DMS79 treated with DMSO at 0.1 percent for 48 hours (cell line): ENCODE results near the gene RPL22.

ENCODE experiments used
- DNase-seq: peaks from one replicate; lab custom pipeline; 2025; lab: John Stamatoyannopoulos, UW

The RPL22 gene

DNA sequence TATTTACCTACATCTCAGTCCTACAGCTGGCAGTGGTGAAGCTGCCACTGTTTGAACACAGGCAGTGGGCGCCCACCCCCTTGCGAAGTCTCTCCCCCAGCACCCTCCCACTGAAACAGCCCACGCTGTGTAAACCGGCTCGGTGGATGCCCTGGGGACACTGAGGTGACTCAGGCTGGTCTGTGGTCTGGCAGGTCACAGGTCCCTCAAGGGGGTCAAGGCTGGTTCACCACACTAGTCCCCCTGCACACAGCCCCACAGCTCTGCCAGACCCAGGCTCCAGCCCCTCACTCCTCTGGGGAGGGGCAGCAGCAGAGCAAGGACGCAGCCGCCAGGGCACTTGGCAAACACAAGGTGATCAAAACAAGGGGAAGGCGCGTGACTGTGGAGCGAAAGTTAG is 26.8 kb downstream of the RPL22 start:
- DNase-seq: no peak

DNA sequence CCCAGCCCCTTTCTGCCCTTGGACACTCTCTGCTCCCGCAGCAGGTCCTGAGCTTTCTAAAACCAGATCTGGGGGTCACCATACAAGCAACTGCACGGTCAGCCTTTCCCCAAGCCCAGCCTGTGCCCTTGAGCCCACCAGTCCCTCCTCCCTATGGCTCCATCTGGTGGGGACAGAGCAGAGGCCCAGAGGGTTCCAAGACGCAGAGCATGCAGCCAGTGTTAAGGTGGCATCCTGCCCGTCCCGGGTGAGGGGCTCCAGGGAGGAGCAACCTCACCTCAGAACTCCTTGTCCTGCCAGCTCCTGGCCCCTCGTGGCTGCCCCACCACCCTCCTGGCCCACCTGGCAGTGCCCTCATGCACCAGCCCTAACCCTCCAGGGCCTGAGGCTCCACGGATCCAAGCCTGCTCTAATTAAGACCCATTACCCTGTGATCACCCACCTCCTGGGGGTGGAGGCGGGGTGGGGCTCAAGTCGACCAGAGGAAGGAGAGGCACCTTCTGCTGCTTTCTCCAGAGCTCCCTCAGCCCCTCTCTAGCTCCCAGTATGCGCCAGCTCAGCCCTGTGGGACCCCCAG is 27.8 kb downstream of the RPL22 start:
- no peak for DNase-seq

DNA sequence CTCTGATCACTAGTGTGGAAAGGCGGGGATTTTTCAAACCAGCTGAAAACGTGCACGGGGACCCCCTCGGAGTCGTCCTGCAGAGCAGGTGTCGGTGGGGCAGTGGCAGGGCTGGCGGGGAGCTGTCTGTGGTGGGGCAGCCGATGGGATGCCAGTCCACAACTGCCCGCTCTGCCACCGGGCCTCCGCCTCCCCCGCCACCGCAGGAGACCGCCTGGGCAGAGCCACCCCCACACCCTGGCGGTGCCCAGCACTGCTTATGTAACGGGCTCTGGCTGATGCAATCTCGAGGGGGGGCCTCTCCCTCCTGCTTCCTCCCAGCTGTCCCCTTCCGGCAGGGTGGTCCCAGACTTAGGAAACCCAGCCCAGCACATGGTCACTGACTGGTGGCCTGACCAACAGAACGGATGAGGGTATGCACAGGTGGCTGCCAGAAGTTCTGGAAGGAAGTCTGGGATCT is 28.6 kb downstream of the RPL22 start:
- no peak for DNase-seq

DNA sequence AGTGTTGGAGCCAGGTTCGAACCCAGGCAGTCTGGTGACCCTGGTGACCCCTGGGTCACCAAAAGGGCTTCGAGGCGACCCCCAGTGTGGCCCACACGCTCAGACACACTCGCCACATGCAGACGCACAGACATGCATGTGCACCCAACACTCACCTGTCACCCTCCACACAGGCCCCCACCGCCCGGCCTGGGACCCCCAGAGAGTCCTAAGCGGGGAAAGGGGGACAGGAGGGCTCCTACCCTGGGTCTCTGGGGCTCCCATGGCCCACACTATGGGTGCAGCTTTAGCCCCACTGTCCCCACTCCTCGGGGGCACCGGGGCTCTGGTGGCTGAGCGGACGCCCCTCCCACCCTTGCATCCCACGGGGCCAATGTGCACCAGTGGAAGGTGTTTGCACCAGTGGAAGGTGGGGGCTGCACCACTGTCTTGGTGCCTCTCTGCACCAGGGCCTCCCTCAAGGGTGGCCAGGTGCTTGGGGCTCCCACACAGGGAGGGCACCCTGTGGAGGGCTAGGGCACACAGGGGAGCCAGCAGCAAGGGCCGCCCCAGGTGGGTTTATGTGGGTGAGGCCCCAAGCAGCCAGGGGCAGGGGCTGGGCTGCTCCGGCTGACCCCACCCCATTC is 29.2 kb downstream of the RPL22 start:
- no peak for DNase-seq

DNA sequence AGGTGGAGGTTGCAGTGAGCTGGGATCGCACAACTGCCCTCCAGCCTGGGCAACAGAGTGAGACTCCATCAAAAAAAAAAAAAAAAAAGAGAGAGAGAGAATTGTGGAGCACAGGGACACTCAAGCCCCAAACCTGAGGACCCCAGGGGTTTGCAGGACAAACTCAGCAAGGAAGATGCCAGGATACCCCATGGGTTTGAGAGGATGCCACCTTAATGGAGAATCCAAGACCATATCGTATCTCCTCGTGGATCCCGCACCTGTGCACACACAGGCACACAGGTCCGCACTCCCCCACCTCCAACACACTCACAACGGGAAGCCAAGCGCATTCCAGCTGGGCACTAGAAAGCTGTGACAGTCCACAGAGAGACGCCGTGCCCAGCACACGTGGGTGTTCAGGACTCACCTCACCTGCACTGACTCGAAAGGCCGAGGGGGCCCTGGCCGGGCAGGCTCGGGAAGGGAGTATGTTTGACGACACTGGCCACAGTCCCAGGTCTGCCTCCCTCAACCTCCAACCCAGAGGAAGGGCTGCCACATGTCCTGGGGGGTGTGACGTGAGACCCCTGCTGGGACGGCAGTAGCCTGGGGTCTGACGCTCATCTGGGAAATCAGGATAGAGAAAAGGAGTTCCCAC is 30.3 kb downstream of the RPL22 start:
- no peak for DNase-seq

DNA sequence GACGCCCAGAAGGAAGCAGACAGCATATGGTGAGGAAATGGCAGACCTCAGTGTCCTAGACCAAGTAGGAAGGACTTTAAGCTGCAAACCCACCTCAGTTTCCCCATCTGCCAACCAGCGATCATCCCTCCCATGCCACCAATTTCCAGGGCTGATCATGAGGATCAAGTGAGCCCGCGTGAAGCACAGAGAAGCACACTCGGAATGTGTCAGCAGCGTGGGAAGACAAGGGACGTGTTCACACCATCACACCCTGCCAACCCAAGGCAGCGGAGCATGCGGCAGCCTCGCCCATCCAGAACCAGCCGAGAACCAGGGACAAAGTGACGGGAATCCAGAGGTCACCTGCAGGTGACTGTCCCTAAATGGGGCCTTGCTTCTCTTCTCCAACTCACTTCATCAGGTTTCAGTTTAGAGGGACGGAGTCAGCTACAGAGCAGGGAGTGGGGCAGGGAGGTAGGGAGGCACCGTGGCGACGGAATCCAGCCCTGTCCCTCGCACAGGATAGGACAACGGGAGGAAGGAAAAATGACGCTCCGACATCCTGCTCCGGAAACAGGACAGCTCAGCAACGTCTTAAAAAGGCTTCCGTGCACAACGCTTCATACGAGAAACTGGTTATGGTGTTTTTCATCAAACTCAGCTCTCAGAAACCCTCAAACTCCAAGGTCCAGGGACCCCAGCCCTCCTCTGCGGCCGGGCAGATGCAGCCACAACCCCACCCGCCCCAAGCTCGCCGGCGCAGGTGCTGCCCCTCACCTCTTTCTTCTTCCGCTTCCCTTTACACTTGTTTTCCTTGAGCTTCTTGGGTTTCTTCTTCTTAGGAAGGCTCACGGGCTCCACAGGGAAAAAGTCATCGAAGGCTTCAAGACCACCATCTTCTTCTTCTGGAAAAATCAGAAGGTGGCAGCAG is 31.7 kb downstream of the RPL22 start:
- no peak for DNase-seq

DNA sequence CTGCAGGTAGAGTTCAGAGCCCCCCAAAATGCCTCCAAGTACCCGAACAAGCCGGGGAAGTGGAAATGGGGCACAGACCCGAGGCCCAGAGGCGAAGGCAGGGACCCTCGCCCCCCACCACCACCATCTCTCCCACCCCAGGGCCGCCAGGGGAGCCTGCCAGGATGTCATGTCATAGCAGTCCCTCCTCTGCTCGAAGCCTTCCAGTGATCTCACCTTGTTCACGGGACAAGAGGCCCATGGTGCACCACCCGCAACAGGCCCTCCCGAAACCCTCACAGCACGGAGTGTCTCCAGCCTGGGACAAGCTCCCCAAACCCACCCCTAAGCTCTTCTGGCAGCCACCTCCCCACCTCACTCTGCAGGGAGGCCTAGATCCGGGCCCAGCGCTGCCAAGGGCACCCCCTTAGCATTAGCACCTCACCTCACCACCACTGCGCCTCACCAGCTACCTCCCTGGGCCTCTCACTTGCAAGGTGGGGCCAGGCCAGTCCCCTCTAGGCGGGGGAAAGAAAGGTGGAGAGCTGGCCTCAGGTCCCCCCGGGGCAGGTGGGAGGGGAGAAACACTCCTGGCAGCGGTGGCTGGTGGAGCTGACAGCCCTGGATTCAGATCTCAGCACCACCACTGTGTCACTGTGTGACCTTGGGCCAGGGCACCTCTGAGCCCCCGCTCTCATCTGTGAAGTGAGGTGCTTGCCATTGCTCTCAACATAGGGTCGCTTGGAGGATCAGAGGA is 32.6 kb downstream of the RPL22 start:
- no peak for DNase-seq

DNA sequence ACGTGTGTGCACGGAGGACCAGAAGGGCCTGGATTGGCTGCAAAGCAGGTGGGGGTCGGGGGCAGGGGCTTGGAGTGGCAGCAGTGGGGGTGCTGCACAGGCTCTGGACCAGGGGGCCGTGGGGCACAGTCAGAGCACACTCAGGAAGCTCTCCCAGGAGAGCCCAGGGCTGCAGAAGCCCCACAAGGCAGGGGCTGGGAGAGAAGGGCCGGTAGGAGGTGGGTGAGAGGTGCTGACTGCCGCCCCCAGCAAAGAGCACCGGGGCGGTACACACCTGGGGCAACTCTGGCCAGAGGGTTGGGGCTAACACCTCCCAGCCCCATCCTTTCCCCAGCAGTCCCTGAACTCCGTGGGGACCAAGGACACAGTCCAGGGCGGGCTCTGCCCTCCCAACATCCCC is 33.2 kb downstream of the RPL22 start:
- DNase-seq: no peak

DNA sequence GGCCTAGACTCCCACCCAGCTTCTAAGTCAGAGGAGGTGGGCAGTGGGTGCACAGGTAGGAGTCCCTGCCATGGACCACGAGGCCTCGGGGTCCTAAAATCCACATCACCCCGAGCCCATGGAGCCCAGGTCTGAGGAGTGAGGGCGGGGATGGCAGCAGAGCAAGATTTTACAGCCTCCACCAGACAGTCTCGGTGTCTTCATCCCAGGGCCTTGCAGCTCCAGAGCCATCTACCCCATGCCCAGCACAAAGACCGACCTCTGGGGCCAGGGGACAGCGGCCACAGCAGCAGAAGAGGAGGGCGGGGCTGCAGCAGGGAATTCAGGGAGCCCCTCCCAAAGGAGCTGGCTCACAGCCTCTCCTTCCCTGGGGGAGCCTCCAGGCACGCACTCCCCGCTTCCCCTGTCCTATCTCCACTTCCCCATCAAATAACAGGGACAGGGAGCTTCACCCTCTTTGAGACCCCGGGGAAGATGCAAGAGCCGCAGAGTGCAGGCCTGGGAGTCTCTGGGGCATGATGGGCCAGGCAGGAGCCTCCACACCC is 33.9 kb downstream of the RPL22 start:
- no peak for DNase-seq

DNA sequence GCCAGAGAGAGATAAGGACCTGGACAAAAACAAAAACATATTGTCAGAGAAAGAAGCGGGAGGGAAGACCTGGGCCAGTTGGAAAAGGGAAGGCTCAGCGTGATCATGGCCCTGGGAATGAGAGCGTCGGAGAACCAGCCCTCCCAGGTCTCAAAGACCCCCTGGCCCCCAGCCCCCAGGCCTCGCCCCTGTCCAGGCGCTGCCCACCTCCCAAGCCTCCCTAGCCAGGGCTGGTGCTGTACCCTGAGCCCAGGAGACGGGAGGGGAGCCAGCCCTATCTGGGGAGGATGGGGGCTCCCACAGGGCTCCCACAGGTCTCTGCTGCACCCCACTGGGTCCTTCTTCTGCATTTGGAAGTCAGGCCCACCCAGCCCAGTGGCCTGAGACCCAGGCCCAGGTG is 34.4 kb downstream of the RPL22 start:
- DNase-seq: no peak

DNA sequence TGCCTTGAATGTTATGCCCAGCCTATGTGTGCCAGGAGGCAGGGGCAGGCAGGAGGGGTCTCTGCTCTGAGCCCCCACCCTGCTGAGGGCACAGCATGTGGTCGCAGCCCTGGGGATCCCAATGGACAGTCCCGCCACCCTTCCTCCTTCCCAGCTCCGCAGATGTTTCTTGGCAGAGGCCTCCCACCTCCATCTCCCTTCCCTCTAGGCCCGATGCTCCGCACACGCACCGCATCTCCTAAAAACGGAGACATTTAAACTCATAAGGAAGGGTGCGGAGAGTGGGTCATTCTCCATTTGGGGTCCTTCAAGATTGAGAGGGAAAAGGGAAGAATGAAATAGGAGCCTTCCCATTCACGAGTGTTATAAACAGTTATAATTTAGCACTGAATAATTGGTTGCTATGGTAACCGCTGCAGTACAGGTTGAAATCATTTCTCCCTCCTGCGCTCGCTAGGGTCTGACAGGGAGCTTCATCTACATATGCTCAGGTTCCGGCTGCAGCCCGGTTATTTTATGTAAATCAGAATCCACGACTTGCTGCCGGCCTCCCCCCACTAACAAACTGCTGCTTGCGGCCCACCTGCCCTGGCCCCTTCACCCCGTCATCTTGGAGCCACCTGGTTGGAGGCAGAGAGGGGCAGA is 35.3 kb downstream of the RPL22 start:
- DNase-seq: peak; percentile 8

DNA sequence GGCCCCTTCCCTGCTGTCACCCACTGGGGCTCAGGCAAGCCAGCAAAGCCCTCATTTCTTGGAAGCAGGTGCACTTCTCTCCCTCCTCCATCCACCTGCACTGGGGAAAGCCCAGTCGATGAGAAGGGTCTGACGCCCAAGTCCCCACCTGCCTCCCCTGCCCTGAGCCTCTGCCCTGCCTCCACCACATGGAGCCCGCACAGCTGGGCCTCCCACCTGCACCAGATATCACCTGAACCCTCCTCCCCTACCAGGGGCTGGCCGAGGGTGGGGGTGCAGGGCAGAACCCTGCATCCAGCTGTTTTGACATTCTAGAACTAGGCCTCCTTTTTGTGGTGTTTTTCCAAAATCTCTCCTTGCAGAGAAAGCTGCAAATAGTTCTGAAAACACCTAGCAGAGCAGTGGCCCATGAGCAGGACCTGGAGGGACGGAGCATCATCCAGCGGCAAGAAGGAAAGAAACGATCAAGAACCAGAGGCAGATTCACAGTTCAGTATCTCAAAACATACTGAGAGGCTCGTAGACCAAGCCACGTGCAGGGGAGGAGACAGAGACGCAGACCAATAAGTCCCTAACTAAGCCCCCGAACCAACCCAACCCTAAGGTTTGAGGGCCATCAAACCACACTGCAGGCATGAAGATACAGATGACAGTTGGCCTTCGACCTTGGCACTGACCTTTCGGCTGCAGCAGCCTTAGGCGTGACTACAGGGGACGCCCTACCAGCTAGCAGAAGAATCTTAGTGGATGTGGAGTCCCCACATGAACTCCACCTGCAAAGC is 36.0 kb downstream of the RPL22 start:
- peak; percentile 86 for DNase-seq

DNA sequence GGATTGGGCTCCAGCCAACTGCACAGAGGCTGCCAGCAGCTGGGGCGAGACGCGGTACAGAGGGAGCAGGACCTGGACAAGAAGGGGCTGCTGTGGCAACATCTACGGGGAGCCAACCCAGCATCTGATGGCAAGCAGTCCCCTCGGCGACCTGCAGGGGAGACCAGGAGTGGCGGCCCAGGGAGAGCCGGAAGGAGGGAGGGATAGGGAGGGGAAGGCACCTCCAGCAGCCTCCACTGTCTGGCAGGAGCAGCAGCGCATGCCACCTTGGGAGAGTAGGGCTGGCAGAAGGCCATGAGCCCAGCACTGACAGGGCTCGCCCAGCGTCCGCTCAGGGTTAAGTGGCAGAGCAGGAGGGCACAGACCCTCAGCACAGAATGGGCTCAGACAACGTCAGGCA is 36.6 kb downstream of the RPL22 start:
- DNase-seq: peak; percentile 86

DNA sequence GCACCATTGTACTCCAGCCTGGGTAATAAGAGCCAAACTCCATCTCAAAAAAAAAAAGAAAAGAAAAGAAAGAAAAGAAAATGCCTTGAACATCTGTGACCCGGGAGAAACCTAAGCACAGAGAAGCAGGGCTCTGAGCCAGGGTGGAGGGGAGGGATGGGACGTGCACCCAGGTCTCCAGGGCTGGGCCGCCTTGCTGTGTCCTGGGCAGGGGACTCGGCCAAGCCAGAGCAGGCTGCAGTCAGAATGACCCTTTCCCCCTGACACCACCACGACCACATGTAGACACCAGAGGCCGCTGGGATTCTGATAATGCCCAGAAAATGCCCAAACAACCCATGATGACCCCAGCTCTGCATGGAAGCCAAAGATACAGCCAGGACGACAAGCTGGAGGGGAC is 37.1 kb downstream of the RPL22 start:
- no peak for DNase-seq

DNA sequence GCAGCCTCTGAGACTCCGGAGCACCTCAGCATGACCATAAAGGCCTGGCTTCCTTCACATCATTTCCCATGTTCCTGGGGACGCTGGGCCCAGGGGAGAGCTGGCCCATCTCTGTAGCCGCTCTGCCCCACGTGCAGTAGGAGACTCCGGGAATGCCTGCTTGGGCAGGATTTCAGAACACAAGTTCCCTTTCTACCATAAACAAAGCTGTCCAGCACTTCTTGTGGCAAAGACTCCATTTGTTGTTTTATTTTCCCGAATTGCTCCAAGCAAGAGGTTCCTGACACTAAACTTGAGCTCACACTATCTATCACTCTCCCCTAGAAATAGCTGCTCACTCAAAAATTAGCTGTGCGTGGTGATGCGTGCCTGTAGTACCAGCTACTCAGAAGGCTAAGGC is 41.2 kb downstream of the RPL22 start:
- DNase-seq: no peak

DNA sequence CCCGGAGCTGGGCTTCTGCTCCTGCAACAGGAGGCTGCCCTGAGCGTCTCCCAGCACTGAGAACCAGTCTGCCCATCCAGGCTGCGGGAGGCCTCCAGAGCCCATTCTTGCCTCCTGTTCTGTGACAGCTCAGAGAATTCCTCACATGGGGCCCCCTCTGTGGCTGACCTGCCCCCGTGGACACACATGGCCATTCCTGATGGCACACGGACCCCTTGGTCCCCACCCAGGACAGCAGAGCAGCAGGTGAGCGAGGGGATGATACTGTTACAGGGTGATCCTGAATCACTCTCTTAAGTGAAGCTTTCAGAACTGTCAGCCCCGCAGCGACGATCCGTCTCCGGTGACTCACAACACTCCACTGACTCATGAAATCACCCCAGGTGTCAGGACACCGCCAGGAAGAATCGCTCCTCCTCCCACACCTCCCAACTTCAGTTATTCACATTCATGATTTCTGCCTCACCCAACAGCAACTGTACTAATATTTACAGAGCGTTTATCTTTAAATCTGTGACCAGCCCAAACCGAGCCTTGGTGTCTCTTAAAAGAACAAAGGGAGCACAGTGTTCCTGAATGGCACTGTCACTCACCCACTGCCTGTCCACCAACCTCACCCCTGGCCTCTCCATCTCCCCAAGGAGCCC is 41.7 kb downstream of the RPL22 start:
- no peak for DNase-seq

DNA sequence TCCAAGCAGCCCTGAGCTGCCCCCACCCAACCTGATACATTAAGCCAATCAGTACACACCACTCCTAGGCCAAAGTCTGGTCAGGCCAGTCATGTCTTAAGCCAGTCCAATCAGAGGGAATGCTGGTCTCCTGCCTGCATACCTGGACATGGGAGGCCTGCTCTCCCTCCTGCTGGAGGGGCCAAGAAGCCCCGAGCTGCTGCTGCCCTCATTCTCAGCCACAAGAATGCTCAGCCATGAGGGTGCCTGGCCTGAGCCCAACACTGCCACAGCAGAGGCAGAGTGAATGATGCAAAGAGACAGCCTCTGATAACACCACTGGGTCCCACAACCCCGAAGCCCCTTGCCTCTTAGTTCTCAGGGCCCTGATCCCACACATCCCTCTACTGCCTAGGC is 42.3 kb downstream of the RPL22 start:
- DNase-seq: no peak

DNA sequence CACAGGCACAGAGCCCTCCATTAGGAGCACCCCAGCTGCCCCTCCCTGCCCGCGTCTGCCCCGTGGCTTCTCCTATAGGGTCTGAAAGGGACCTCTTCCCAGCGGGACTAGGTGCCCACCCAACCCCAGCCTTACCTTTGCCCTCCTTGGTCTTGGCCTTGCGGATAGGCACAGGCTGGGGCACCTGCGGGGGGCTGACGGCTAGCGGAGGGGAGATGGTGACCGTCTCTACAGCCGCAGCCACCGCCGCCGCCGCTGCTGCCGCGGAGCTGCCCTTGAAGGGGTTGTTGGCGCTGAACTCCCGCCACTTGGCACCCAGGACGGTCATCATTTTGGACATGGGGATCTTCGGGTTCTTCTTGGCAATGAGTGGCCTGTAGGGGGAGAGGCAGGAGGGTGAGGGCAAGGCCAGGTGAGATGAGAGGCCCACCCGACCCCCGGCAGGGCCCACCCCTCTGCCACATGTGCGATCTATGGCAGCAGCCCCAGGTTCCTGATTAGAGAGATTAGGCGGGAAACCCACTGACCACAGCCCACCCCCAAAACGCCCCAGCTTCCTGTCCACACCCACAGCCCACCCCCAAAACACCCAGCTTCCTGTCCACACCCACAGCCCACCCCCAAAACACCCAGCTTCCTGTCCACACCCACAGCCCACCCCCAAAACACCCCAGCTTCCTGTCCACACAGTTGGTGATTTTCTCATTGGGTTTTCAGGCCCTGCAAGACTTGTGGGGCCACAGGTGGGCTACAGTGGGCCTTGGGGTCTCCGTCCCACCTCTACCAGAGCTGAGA is 44.7 kb downstream of the RPL22 start:
- DNase-seq: no peak

DNA sequence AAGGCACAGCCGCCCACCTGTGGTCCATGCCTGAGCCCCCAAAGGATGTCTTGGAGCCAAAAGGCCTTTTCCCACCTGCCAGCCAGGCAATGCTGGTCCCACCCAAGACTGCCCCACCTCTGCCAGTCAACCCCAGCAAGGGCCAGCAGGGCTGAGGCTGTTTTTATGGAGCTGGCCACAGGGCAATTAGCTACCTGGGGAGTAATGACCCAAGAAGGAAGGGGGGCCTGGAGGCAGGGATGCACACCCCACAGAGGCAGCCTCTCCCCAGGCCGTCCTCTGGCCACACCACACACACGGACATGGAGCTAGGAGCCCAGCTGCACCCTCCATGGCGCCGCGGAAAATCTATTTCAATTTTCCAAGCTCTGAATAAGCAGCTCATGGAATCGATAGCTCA is 46.5 kb downstream of the RPL22 start:
- DNase-seq: no peak
